Skin of body (tissue), 2 donors: ENCODE measurements around the gene PLPP7. TPM values are rescaled to one million over a fixed set of nuclear protein-coding genes. Genes with fewer than 3 reads are reported as not detected.

Source experiments
- DNase-seq: peaks from one replicate; lab custom pipeline; 2025; lab: John Stamatoyannopoulos, UW
- total RNA-seq: library from RNA; depleted of rRNA; stranded (reverse); fragments of >200 nt; gene quantifications from one replicate; pipeline ENCODE4 v1.2.3, GENCODE V29; 2014

Gene PLPP7
- total RNA-seq, 1 donor from 2014 or later, result 4.6 TPM

- no peak for DNase-seq
Observed at GRCh38 chr9:131280660-131281059, 8.9 kb upstream of the PLPP7 start.

GRCh38 chr9:131281119-131281965 lies 8.2 kb upstream of the PLPP7 start:
- DNase-seq, result no peak

- DNase-seq, result no peak
Observed at GRCh38 chr9:131282175-131282574, 7.3 kb upstream of the PLPP7 start.

- peak; percentile 27 for DNase-seq
Observed at GRCh38 chr9:131282688-131283422, 6.7 kb upstream of the PLPP7 start.

- DNase-seq, result no peak
Observed at GRCh38 chr9:131284856-131285255, 4.7 kb upstream of the PLPP7 start.

- no peak for DNase-seq
Observed at GRCh38 chr9:131287359-131287758, 2.2 kb upstream of the PLPP7 start.

GRCh38 chr9:131288217-131288616 lies 1.3 kb upstream of the PLPP7 start:
- no peak for DNase-seq

- DNase-seq, result no peak
Observed at GRCh38 chr9:131290036-131290766, 678 bp downstream of the PLPP7 start.

GRCh38 chr9:131290767-131291370 lies 1.3 kb downstream of the PLPP7 start:
- no peak for DNase-seq

GRCh38 chr9:131291795-131292315 lies 2.3 kb downstream of the PLPP7 start:
- no peak for DNase-seq

GRCh38 chr9:131292937-131293336 lies 3.4 kb downstream of the PLPP7 start:
- DNase-seq, result no peak

- DNase-seq, result no peak
Observed at GRCh38 chr9:131296460-131296859, 6.9 kb downstream of the PLPP7 start.

- no peak for DNase-seq
Observed at GRCh38 chr9:131296906-131297500, 7.5 kb downstream of the PLPP7 start.

- DNase-seq, result no peak
Observed at GRCh38 chr9:131297903-131298302, 8.4 kb downstream of the PLPP7 start.

- DNase-seq, result no peak
Observed at GRCh38 chr9:131298341-131298740, 8.8 kb downstream of the PLPP7 start.

GRCh38 chr9:131298816-131299215 lies 9.3 kb downstream of the PLPP7 start:
- DNase-seq, result no peak

- no peak for DNase-seq
Observed at GRCh38 chr9:131299346-131299960, 9.9 kb downstream of the PLPP7 start.

- DNase-seq, result no peak
Observed at GRCh38 chr9:131299961-131300347, 10.4 kb downstream of the PLPP7 start.

GRCh38 chr9:131300444-131300843 lies 10.9 kb downstream of the PLPP7 start:
- DNase-seq, result no peak

- DNase-seq, result no peak
Observed at GRCh38 chr9:131302244-131303075, 12.9 kb downstream of the PLPP7 start.
